HEK293 (cell line): ENCODE results near the gene MISP.

ENCODE experiments used
- CTCF ChIA-PET: fragments of 350-600 bp; formaldehyde crosslinking; extraction: SDS; loops from one replicate; lab custom pipeline; 2021; ENCODE audit warnings: antibody characterized with exemption; lab: Yijun Ruan, JAX
- POLR2A ChIA-PET: fragments of 300-600 bp; formaldehyde crosslinking; extraction: SDS; loops from one replicate; lab custom pipeline; 2020; ENCODE audit warnings: antibody characterized with exemption, inconsistent platforms; lab: Yijun Ruan, JAX
- H3K27ac ChIP-seq: fragments of 200-500 bp; sonication (Bioruptor generic); 2 replicates; pipeline ENCODE4 v1.5.1; 2014; ENCODE audit warnings: low read depth, low read length, control low read depth, inconsistent platforms; ENCODE audit errors: extremely low read depth
- H3K36me3 ChIP-seq, 2 experiments: fragments of 200-500 bp in 1 of 2; sonication (Bioruptor generic) in 1 of 2; 1 replicate in 1 of 2; 2 replicates in 1 of 2; pipeline ENCODE4 v1.5.1; 2014 to 2017; ENCODE audit warnings: inconsistent platforms in 2 of 2, low read length in 2 of 2; ENCODE audit not compliant: control insufficient read depth in 2 of 2, insufficient read depth in 1 of 2
- H3K4me1 ChIP-seq: fragments of 200-500 bp; sonication (Bioruptor generic); 2 replicates; pipeline ENCODE4 v1.5.1; 2014; ENCODE audit warnings: mild to moderate bottlenecking, low read length, inconsistent platforms; ENCODE audit not compliant: control insufficient read depth, insufficient read depth
- H3K4me3 ChIP-seq: 2 replicates; pipeline ENCODE4 v1.5.1; 2011; ENCODE audit warnings: low read depth, mild to moderate bottlenecking, control low read depth, low read length, moderate library complexity
- H3K9me3 ChIP-seq: fragments of 200-500 bp; sonication (Bioruptor generic); 2 replicates; pipeline ENCODE4 v1.5.1; 2014; ENCODE audit warnings: low read depth, low read length, inconsistent platforms; ENCODE audit not compliant: control insufficient read depth, insufficient read depth
- BCL6B ChIP-seq: fragments of 450-650 bp; formaldehyde crosslinking; IDR thresholded peaks from 2 replicates; pipeline ENCODE4 v1.5.1; 2017; ENCODE audit warnings: missing biosample characterization, missing genetic modification characterization
- PRDM10 ChIP-seq: fragments of 450-650 bp; formaldehyde crosslinking; IDR thresholded peaks from 2 replicates; pipeline ENCODE4 v1.5.1; 2016; ENCODE audit warnings: missing biosample characterization, missing genetic modification characterization
- SCRT2 ChIP-seq: fragments of 450-650 bp; formaldehyde crosslinking; IDR thresholded peaks from 2 replicates; pipeline ENCODE4 v1.5.1; 2016; ENCODE audit warnings: missing biosample characterization, missing genetic modification characterization
- SP2 ChIP-seq: fragments of 450-650 bp; formaldehyde crosslinking; IDR thresholded peaks from 2 replicates; pipeline ENCODE4 v1.5.1; 2016; ENCODE audit warnings: missing biosample characterization, missing genetic modification characterization
- TRIM28 ChIP-seq: IDR thresholded peaks from 2 replicates; pipeline ENCODE4 v1.6.1; 2011; ENCODE audit warnings: low read length, control low read depth, borderline replicate concordance
- ZFP41 ChIP-seq: fragments of 450-650 bp; formaldehyde crosslinking; IDR thresholded peaks from 2 replicates; pipeline ENCODE4 v1.5.1; 2016; ENCODE audit warnings: missing biosample characterization, missing genetic modification characterization, borderline replicate concordance
- ZNF133 ChIP-seq: fragments of 450-650 bp; formaldehyde crosslinking; IDR thresholded peaks from 2 replicates; pipeline ENCODE4 v1.5.1; 2016; ENCODE audit warnings: missing biosample characterization, missing genetic modification characterization
- ZNF157 ChIP-seq: fragments of 450-650 bp; formaldehyde crosslinking; IDR thresholded peaks from 2 replicates; pipeline ENCODE4 v1.5.1; 2016; ENCODE audit warnings: missing biosample characterization, missing genetic modification characterization
- ZNF169 ChIP-seq: fragments of 450-650 bp; formaldehyde crosslinking; IDR thresholded peaks from 2 replicates; pipeline ENCODE4 v1.5.1; 2016; ENCODE audit warnings: missing biosample characterization, missing genetic modification characterization
- ZNF2 ChIP-seq: fragments of 450-650 bp; formaldehyde crosslinking; IDR thresholded peaks from 2 replicates; pipeline ENCODE4 v1.5.1; 2016; ENCODE audit warnings: missing biosample characterization, missing genetic modification characterization
- ZNF221 ChIP-seq: fragments of 450-650 bp; formaldehyde crosslinking; IDR thresholded peaks from 2 replicates; pipeline ENCODE4 v1.5.1; 2017; ENCODE audit warnings: missing biosample characterization, missing genetic modification characterization, borderline replicate concordance
- ZNF24 ChIP-seq: fragments of 450-650 bp; formaldehyde crosslinking; IDR thresholded peaks from 2 replicates; pipeline ENCODE4 v1.5.1; 2016; ENCODE audit warnings: missing biosample characterization, missing genetic modification characterization
- ZNF302 ChIP-seq: fragments of 450-650 bp; formaldehyde crosslinking; IDR thresholded peaks from 2 replicates; pipeline ENCODE4 v1.5.1; 2016; ENCODE audit warnings: missing biosample characterization, missing genetic modification characterization, low read depth
- ZNF311 ChIP-seq: fragments of 450-650 bp; formaldehyde crosslinking; IDR thresholded peaks from 2 replicates; pipeline ENCODE4 v1.5.1; 2017; ENCODE audit warnings: missing biosample characterization, missing genetic modification characterization, borderline replicate concordance
- ZNF324 ChIP-seq: fragments of 450-650 bp; formaldehyde crosslinking; IDR thresholded peaks from 2 replicates; pipeline ENCODE4 v1.5.1; 2016; ENCODE audit warnings: missing biosample characterization, missing genetic modification characterization
- ZNF335 ChIP-seq: fragments of 450-650 bp; formaldehyde crosslinking; conservative IDR thresholded peaks from 2 replicates; pipeline ENCODE4 v1.5.1; 2016; ENCODE audit warnings: missing biosample characterization, missing genetic modification characterization
- ZNF350 ChIP-seq: fragments of 450-650 bp; formaldehyde crosslinking; IDR thresholded peaks from 2 replicates; pipeline ENCODE4 v1.5.0; 2017; ENCODE audit warnings: missing biosample characterization, mild to moderate bottlenecking, missing genetic modification characterization
- ZNF391 ChIP-seq: fragments of 450-650 bp; formaldehyde crosslinking; IDR thresholded peaks from 2 replicates; pipeline ENCODE4 v1.5.1; 2016; ENCODE audit warnings: low read depth, missing biosample characterization, missing genetic modification characterization, borderline replicate concordance
- ZNF423 ChIP-seq: fragments of 450-650 bp; formaldehyde crosslinking; IDR thresholded peaks from 2 replicates; pipeline ENCODE4 v1.5.1; 2016; ENCODE audit warnings: missing biosample characterization, missing genetic modification characterization
- ZNF426 ChIP-seq: fragments of 450-650 bp; formaldehyde crosslinking; IDR thresholded peaks from 2 replicates; pipeline ENCODE4 v1.5.1; 2017; ENCODE audit warnings: missing biosample characterization, missing genetic modification characterization, mild to moderate bottlenecking, inconsistent platforms, moderate library complexity
- ZNF514 ChIP-seq: fragments of 450-650 bp; formaldehyde crosslinking; IDR thresholded peaks from 2 replicates; pipeline ENCODE4 v1.5.1; 2016; ENCODE audit warnings: missing biosample characterization, missing genetic modification characterization
- ZNF670 ChIP-seq: fragments of 450-650 bp; formaldehyde crosslinking; IDR thresholded peaks from 2 replicates; pipeline ENCODE4 v1.5.1; 2016; ENCODE audit warnings: missing biosample characterization, missing genetic modification characterization, low read depth
- ZNF785 ChIP-seq: fragments of 450-650 bp; formaldehyde crosslinking; IDR thresholded peaks from 2 replicates; pipeline ENCODE4 v1.5.1; 2016; ENCODE audit warnings: missing biosample characterization, missing genetic modification characterization
- ZNF837 ChIP-seq: fragments of 450-650 bp; formaldehyde crosslinking; IDR thresholded peaks from 2 replicates; pipeline ENCODE4 v1.5.1; 2016; ENCODE audit warnings: missing biosample characterization, missing genetic modification characterization
- ZSCAN30 ChIP-seq: fragments of 450-650 bp; IDR thresholded peaks from 2 replicates; pipeline ENCODE4 v1.5.1; 2018; ENCODE audit warnings: missing biosample characterization, mild to moderate bottlenecking, missing genetic modification characterization, moderate library complexity
- TF ChIP-seq, protein P1 (sequence below): fragments of 450-650 bp; formaldehyde crosslinking; IDR thresholded peaks from 2 replicates; pipeline ENCODE4 v1.5.1; 2016; ENCODE audit warnings: missing biosample characterization, missing genetic modification characterization, borderline replicate concordance
- TF ChIP-seq, protein P2 (sequence below): fragments of 450-650 bp; formaldehyde crosslinking; IDR thresholded peaks from 2 replicates; pipeline ENCODE4 v1.5.1; 2017; ENCODE audit warnings: missing biosample characterization, missing genetic modification characterization
- TF ChIP-seq, protein P3 (sequence below): fragments of 450-650 bp; IDR thresholded peaks from 2 replicates; pipeline ENCODE4 v1.5.1; 2018; ENCODE audit warnings: missing biosample characterization, missing genetic modification characterization

Gene MISP

DNA sequence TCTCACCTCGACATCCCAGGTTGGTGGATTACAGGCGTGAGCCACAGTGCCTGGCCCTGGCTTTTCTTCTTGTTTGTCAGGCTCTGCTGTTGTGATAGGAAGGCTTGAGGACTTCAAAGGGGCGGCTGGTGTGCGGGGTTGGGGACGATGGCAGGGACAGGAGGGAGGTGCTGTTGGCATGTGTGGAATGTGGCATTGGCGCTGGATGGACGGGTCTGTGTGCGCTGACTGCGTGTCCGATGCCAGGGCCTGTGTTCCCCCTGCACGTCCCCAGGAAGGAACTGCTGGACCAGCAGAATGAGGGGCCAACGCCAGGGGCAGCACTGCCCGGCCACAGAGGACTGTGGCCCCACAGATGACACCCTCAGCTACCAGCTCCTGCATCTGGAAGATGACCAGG lies 33.6 kb downstream of the MISP start:
- Histone ChIP-seq H3K36me3 (no peaks in the 10 kb centered on the region), H3K4me3 (no peak overlapping the region), H3K4me1 (peaks cover 1% of the 10 kb centered on the region; the same call in 1 of the 2 replicates), H3K27ac (no peak overlapping the region)
- POLR2A ChIA-PET = interaction anchor here (0.7 kb wide), 1 partner anchor 100 kb away, joined by 3 read pairs; no protein-coding TSS in a partner anchor
- TF ChIP-seq ZSCAN30 (tag by site-specific recombination) (no peak), ZNF24 (no peak), ZNF133 (tag by site-specific recombination) (no peak), ZNF514 (tag by site-specific recombination) (no peak), ZNF324 (tag by site-specific recombination) (no peak), ZNF335 (no peak), SP2 (no peak), ZFP41 (tag by site-specific recombination) (no peak), ZNF157 (no peak), BCL6B (tag by site-specific recombination) (no peak), ZNF391 (tag by site-specific recombination) (no peak), ZNF350 (tag by site-specific recombination) (no peak), PRDM10 (tag by site-specific recombination) (no peak), ZNF221 (no peak), ZNF311 (tag by site-specific recombination) (no peak), SCRT2 (tag by site-specific recombination) (no peak)
- TF ChIP-seq, protein P1, sequence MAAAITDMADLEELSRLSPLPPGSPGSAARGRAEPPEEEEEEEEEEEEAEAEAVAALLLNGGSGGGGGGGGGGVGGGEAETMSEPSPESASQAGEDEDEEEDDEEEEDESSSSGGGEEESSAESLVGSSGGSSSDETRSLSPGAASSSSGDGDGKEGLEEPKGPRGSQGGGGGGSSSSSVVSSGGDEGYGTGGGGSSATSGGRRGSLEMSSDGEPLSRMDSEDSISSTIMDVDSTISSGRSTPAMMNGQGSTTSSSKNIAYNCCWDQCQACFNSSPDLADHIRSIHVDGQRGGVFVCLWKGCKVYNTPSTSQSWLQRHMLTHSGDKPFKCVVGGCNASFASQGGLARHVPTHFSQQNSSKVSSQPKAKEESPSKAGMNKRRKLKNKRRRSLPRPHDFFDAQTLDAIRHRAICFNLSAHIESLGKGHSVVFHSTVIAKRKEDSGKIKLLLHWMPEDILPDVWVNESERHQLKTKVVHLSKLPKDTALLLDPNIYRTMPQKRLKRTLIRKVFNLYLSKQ (tag by site-specific recombination) = no peak
- TF ChIP-seq, all 188 proteins: peak for 0
- CTCF ChIA-PET = interaction anchor here (0.7 to 1.6 kb wide), 3 partner anchors 12 to 212 kb away, joined by 3 to 5 read pairs (median 4); no protein-coding TSS in a partner anchor
- H3K9me3 ChIP-seq = no peaks in the 10 kb centered on the region

DNA sequence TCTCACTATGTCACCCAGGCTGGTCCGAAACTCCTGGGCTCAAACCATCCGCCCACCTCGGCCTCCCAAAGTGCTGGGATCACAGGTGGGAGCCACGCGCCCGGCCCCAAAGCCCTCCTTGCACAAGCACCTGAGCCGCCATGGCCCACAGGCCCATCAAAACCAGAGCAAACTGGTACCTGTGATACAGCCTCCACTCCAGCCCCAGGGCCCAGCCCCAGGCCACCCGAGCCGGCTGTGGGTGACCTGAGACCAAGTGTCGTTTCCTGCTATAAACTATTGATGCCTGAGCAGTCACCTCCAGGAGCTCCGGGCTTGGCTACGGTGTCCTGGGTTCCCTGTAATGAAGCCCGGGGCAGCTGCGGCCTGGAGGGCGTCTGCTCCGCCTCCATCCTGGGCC lies 36.6 kb downstream of the MISP start:
- POLR2A ChIA-PET = interaction anchor here (0.6 to 1.1 kb wide), 2 partner anchors 10 to 19 kb away, joined by 3 to 5 read pairs; partner anchors contain the start of gene PTBP1
- TF ChIP-seq, protein P2, sequence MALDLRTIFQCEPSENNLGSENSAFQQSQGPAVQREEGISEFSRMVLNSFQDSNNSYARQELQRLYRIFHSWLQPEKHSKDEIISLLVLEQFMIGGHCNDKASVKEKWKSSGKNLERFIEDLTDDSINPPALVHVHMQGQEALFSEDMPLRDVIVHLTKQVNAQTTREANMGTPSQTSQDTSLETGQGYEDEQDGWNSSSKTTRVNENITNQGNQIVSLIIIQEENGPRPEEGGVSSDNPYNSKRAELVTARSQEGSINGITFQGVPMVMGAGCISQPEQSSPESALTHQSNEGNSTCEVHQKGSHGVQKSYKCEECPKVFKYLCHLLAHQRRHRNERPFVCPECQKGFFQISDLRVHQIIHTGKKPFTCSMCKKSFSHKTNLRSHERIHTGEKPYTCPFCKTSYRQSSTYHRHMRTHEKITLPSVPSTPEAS (tag by site-specific recombination) = no peak
- TF ChIP-seq ZNF302 (tag by site-specific recombination) (no peak), ZNF785 (no peak), ZNF426 (tag by site-specific recombination) (no peak), ZNF350 (tag by site-specific recombination) (no peak), ZNF670 (no peak), TRIM28 (no peak), ZNF837 (tag by site-specific recombination) (no peak), ZNF423 (tag by site-specific recombination) (no peak), ZSCAN30 (tag by site-specific recombination) (no peak), ZNF169 (tag by site-specific recombination) (no peak), ZNF2 (tag by site-specific recombination) (no peak)
- TF ChIP-seq, protein P3, sequence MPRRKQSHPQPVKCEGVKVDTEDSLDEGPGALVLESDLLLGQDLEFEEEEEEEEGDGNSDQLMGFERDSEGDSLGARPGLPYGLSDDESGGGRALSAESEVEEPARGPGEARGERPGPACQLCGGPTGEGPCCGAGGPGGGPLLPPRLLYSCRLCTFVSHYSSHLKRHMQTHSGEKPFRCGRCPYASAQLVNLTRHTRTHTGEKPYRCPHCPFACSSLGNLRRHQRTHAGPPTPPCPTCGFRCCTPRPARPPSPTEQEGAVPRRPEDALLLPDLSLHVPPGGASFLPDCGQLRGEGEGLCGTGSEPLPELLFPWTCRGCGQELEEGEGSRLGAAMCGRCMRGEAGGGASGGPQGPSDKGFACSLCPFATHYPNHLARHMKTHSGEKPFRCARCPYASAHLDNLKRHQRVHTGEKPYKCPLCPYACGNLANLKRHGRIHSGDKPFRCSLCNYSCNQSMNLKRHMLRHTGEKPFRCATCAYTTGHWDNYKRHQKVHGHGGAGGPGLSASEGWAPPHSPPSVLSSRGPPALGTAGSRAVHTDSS (tag by site-specific recombination) = no peak

More for the DNA sequence above, 36.6 kb downstream of the MISP start:
- Histone ChIP-seq H3K4me3 (no peak overlapping the region), H3K4me1 (peaks cover 2% of the 10 kb centered on the region; the same call in 1 of the 2 replicates), H3K27ac (no peak overlapping the region), H3K36me3 (no peaks in the 10 kb centered on the region), H3K9me3 (no peaks in the 10 kb centered on the region)
- CTCF ChIA-PET = interaction anchor here (0.6 to 1.9 kb wide), 2 partner anchors 17 to 87 kb away, joined by 3 to 5 read pairs; no protein-coding TSS in a partner anchor
